Measurements from ENCODE around the gene CALM3.
A peak's percentile ranks its signal among the peaks of the same experiment; 100 is the strongest.

The CALM3 gene

DNA sequence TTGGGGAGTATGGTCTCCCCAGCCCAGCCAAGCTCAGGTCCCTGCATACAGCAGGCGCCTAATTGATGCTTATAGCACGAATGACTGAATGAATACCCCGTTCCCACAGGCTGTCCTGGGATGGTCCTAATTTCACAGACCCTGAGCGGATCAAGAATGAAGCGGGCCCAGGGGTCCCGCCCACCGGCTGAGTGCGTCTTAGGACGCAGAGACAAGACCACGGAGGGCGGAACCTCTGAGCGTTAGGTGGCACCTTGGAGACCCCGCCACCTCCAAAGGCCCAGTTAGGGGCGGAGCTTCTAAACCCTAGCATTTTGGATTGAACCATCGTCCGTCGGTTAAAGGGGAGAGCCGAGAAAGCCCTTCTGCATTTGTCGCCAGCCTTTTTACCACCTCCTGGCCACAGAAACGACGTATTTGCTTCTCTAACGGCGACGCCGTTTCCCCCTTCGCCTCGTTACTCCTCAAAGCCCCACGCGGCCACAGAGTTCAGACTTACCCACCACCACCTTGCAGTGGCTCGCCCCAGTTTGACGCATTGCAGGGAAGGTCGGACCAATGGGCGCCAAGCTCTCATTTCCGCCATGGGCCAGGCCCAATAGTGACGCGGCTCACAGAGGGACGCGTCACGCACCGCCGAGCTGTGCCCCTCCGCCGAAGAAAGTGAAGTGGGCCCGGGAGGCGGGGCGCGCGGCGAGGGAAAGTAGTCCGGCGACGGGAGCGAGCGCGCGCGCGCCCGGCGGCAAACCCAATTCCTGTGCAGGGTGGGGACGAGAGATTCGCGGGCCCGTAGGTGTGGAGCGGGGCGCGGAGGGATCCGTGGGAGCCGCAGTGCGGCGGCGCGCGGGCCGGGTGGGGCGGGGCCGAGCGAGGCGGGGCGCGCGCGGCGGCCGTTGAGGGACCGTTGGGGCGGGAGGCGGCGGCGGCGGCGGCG is 479 bp upstream of the CALM3 start:
- DNase-seq (ENCODE audit: low read depth): peak; percentile 99

DNA sequence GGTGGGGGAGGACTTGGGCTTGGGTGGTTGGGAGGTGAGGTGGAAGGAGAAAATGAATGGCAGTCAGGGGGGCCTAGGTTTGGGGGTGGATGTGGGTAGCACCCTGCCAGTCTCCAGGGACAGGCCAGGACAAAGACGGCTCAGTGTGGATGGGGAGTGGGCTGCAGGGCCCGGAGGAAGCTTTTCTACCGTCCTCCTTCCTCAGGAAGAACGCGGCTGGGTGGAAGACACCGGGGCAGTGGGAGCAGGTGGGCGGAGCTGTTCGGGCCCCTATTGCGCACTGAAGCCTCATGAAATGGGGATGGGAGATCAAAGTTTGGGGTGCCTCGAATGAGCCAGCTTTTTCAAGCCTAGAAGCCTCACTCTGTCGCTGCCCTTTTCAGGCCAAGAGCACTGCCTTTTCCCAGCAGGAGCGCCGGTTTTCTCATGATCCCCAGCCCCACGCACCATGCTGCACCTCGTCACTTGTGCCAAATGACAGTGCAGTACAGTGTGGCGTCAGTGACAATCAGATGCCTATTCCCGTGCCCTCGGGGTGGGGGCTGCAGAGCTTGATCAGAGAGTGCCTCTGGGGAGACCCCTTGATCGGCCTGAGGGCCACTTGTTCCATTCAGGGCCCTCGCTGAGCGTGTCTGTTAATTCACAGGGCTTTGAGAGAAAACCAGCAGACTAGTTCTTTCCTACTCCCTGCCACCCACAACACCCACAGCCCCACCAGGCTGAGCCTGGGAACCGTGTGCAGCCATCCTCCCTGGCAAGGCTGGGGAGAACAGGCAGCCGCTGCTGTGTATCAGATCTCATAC is 1.5 kb downstream of the CALM3 start:
- no peak for DNase-seq (ENCODE audit: low read depth)

DNA sequence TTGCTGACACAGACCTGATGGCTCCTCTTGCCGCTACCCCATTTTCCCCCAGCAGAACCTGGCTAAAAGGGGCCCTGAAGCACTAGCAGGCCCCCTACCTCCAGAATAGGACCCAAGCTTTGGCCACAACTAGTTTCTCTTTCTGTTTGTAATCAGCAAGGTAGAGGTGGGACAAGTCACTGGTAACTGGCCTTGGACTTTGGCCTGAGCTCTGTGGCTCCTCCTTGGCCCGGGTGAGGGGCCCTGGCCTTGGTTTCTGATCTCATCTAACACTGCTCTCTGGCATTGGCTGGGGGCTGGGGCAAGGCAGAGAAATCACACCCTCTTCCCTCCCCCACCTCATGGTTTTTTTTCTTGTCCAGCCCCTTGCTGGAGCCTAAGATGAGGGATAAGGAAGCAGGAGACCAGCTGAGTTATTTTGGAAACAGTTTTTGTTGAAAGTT is 2.1 kb downstream of the CALM3 start:
- no peak for DNase-seq (ENCODE audit: low read depth)

DNA sequence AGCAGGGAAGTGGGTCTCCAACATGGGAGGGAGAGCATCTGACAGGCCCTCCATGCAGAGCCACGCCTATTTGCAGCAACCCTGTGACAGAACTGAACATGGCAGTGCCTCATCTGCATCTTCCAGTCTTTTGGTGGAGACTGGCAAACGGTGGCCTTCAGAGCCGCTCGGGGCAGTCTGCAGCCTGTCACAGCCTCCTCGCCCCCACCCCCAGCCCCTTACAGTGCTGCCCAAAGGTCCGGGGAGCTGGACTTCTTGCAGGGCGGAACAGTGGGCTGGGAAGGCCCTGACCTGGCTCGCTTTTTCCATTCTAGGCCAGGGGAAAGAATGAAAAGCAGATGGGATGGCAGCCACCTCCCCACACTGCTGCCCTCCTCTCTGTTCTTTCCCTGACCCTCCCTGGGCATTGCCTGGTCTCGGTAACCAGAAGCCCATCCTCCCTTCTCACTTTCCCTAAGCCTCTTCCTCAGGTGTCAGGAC is 2.7 kb downstream of the CALM3 start:
- DNase-seq (ENCODE audit: low read depth): no peak

DNA sequence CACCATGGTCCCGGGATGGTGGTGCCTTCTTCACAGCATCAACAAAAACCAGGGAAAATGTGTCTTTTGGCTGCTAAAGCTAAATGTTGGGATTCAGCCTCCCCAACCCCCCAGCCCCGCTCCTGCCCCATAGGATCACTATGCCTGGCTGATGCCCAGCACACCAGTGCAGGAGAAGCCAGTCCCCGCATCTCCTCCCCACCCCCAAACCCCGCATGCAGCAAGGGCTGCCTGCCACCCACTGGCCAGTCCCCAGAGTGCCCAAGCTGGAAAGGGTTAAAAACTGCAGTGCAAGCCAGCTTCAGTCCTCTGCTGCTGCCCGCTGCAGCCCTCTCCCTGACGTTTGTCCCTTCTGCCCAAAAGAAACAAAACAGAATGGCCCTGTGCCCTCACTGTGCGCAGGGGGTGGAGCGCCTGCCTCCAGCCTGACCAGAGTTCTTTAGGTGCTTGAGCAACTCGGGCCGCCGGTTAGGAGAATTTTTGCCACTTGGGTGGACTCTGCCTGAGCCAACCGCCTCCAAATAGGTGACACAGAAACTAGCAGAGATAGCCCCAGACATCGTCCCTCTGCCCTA is 3.7 kb downstream of the CALM3 start:
- no peak for DNase-seq (ENCODE audit: low read depth)

DNA sequence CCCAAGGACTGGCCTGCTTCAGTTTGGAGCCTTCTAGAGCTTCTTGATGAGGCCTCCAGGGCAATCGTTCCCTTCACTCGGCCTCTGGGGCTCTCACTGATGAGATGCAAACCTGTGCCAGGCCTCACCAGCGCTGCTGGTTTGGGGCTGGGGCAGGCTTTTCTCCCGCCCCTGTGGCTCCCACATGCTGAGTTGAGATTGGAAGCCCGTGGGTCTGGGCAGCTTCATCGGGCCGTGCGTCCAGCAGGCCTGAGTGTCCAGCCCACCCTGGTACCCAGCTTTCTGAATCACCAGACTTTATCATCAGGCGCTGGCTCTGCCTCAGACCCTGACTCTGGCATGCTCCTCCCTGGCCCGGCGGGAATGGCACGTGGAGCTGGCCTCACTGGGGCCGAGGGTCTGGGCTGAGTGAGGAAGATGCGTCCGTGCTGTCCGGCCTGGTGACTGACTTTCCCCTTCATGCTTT is 4.3 kb downstream of the CALM3 start:
- no peak for DNase-seq (ENCODE audit: low read depth)

DNA sequence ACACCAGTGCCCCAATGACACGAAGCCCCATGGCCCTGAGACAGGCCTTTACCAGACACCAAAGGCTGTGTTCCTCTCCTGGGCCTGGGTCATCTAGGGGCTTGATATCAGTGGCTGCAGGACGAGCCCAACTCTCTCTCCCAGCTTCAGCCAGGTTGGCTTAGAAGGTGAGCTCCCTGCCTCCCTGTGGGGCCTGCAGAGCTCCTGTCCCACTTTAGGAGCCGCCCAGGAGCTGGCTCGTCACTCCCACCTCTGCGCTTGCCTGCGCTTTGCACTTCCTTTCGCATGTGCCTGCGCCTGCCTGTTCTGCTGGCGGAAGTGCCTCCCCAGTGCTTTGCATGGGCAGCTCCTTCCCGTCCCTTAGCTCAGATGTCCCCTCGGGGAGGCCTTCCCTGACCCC is 4.9 kb downstream of the CALM3 start:
- DNase-seq (ENCODE audit: low read depth): no peak

DNA sequence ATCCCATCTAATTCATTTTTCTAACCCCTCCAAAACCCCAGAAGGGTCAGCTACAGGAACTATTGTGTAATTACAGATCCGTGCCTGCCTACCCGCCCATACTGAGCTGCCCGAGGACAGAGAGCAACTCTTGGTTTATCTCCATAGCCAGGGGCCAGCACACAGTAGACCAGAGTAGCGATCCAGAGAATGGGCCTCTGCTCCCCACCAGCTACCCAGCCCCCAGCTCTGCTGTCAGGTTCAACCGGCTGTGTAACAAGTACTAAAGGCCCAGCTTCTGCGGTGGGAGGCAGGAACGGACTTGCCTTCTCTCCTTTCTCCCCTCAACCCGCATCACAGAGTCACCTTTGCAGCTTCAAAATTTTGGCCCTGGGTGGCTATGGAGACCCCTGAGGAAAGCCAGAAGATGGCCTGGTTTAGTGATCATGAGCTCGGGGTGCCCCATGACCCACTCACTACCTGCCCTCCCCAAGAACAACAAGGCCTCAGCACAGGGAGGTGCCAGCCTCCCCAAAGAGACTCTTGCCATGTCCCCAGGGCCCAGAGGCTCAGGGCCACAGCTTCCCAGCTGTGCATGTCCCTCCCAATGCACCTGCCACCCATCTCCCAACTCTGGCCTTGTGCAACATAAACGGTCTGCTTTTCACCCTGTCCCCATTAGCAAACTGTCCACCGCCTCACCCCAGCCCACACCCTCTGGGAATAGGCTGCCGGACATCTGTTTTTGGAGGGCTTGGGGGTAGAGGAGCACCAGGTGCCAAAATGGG is 5.7 kb downstream of the CALM3 start:
- no peak for DNase-seq (ENCODE audit: low read depth)

DNA sequence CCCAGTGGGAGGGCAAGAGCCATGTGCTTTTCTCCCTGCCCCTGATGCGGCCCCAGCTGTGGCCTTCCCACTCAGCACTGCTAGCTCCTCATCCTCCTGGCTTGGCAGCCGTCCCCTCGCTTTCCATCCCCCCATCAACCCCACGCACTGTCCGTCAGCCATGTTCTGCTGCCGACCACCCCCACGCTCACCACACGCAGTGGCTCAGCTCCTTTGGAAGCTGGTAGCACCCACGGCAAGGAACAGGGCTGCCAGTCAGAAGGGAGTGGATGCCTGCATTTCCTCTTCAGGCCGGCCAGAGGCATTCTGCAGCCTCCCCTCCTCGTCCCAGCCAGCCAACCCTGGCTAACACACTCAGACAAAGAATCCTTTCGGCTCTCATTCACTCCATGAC is 6.3 kb downstream of the CALM3 start:
- no peak for DNase-seq (ENCODE audit: low read depth)

DNA sequence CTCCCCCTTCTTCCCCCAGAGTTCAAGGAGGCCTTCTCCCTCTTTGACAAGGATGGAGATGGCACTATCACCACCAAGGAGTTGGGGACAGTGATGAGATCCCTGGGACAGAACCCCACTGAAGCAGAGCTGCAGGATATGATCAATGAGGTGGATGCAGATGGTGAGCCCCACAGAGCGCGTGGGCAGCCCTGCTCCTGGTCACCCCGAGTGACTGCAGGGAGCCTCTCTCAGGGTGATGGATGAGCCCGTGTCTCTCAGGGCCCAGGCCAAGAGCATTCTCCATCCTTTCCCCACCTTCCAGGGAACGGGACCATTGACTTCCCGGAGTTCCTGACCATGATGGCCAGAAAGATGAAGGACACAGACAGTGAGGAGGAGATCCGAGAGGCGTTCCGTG is 7.0 kb downstream of the CALM3 start:
- DNase-seq (ENCODE audit: low read depth): no peak

DNA sequence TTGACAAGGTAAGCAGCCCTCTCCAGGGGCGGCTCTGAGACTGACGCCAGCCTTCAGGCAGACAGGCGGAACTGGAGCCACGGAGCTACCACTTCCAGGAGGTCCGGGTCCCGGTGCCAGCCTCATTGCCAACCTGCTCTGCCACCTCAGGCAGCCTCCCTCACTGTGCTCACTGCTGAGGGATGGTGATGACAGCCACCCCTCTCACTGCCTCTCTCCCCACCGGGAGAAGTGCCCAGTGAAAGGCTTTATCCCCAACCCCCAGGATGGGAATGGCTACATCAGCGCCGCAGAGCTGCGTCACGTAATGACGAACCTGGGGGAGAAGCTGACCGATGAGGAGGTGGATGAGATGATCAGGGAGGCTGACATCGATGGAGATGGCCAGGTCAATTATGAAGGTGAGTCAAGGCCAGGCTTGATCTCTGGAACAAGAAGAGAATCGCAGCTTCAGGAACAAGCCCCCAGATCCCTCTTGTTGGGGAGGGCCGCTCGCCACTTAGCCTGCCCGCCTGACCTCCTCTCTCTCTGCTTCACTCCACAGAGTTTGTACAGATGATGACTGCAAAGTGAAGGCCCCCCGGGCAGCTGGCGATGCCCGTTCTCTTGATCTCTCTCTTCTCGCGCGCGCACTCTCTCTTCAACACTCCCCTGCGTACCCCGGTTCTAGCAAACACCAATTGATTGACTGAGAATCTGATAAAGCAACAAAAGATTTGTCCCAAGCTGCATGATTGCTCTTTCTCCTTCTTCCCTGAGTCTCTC is 7.6 kb downstream of the CALM3 start:
- no peak for DNase-seq (ENCODE audit: low read depth)

DNA sequence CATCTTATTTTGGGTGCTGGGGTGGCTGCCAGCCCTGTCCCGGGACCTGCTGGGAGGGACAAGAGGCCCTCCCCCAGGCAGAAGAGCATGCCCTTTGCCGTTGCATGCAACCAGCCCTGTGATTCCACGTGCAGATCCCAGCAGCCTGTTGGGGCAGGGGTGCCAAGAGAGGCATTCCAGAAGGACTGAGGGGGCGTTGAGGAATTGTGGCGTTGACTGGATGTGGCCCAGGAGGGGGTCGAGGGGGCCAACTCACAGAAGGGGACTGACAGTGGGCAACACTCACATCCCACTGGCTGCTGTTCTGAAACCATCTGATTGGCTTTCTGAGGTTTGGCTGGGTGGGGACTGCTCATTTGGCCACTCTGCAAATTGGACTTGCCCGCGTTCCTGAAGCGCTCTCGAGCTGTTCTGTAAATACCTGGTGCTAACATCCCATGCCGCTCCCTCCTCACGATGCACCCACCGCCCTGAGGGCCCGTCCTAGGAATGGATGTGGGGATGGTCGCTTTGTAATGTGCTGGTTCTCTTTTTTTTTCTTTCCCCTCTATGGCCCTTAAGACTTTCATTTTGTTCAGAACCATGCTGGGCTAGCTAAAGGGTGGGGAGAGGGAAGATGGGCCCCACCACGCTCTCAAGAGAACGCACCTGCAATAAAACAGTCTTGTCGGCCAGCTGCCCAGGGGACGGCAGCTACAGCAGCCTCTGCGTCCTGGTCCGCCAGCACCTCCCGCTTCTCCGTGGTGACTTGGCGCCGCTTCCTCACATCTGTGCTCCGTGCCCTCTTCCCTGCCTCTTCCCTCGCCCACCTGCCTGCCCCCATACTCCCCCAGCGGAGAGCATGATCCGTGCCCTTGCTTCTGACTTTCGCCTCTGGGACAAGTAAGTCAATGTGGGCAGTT is 8.6 kb downstream of the CALM3 start:
- DNase-seq (ENCODE audit: low read depth): no peak

DNA sequence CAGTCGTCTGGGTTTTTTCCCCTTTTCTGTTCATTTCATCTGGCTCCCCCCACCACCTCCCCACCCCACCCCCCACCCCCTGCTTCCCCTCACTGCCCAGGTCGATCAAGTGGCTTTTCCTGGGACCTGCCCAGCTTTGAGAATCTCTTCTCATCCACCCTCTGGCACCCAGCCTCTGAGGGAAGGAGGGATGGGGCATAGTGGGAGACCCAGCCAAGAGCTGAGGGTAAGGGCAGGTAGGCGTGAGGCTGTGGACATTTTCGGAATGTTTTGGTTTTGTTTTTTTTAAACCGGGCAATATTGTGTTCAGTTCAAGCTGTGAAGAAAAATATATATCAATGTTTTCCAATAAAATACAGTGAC is 9.3 kb downstream of the CALM3 start:
- DNase-seq (ENCODE audit: low read depth): no peak

DNA sequence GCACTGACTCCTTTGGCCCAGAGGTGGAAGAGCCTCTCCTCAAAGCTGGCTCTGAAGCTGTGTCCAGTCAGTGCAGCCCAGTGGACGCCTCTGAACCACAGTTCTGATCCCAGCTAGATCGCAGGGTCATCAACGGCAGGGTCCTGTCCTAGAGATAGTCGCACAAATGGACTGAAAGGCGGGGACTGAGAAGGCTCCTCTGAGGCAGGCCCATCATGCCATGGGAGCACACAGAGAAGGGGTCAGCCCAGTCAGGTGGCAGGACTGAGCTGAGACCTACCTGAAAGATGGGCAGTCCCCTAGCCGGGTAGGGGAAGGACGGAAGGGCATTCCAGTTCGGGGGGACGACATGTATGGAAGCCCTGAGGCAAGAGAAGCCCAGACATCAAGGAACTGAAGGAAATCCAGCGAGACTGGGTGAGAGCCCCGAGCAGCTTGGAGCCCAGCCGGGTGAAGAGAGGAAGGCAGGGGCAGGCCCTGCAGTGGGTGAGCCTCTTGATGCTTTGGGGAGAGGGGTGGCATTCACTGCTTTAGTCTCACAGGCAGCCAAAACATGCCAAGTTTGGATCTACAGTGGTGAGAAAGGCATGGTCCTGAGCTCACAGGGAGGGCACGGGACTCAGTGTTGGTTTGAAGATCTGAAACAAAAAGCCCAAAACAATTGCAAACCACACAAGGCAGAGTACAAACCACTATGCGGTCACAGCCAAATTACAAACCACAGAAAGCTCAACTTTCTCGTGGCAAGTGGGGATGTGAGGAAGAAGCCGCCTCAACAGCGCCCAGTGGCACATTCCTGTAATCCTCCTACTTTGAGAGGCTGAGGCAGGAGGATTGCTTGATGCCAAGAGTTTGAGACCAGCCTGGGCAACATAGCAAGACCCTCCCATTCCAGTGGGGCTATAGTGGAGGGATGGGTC is 10.0 kb downstream of the CALM3 start:
- DNase-seq (ENCODE audit: low read depth): peak; percentile 77

DNA sequence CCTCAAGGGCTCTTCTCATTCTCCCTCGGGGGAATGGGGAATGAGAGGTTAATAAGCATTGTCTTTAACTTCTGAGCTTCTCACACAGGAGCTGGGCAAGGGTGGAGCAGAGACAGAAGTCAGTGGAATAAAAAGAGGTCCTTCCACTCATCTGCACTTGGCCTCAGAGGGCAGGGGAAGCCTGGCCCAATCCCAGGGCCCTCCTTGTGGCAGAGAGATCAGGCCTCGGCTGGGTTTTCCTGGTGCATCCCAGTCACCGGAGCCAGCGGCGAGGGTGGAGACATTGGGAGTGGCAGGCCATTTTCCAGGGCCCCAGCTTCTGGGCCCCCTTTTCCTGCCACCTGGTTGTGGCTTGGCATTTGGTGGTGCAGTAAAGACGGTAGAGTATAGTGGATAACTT is 10.6 kb downstream of the CALM3 start:
- no peak for DNase-seq (ENCODE audit: low read depth)

DNA sequence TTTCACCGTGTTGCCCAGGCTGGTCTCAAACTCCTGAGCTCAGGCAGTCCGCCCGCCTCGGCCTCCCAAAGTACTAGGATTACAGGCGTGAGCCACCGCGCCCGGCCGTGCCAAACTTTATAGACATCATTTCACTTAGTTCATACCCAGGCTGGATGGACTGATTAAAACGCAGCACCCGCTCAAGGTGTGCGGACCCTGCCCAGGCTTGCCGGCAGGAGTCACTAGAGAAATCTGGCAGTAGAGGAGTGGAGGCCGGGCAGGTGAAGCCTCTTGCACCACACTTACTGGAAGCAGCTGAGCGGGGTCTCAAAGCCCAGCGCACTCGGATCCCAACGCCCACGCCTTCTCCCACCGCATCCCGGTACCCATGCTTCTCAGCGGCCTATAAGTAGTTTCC is 12.4 kb downstream of the CALM3 start:
- DNase-seq (ENCODE audit: low read depth): no peak

DNA sequence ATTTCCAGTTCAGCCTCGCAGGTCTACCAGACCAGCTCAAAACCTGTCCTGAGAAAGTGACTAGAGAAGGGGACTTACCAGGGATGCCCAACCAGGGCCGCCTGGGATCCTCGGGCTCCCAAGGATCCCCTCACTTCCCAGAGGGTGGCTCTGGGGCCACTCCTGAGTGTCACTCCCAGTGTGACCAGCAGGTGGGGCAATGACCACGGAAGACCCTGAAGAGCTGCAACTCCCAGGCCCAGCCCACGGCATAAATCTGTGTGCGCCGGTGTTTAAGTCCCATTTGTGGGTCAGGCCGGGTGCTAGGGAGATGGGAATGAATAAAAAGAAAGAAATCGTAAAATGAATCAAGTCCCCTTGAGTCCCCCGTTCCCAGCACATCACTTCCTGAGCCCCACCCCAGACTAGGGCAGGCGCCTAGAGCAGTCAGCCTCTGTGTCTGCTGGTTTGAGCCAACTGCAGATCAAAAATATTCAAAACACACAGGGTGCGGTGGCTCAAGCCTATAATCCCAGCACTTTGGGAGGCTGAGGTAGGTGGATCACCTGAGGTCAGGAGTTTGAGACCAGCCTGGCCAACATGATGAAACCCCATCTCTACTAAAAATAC is 13.1 kb downstream of the CALM3 start:
- DNase-seq (ENCODE audit: low read depth): peak; percentile 68

DNA sequence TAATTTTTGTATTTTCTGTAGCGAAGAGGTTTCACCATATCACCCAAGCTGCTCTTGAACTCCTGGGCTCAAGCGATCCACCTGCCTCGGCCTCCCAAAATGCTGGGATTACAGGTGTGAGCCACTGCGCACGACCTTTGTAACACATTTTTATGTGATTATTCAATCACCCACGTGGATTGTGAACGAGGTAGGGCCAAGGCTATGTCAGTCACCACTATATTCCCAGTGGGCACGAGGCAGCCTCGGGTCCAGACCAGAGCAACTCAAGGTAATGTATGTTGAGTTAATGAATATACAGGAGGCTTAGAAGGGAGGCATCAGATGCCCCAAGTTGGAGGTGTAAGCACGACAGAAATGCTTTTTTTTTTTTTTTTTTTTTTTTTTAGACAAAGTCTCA is 14.8 kb downstream of the CALM3 start:
- DNase-seq (ENCODE audit: low read depth): no peak
